HG03196 (cell line): ENCODE data around the gene HECA.
"Not testable (repeated sequence)": the region's sequence is repeated elsewhere in the genome, so short reads cannot be mapped to it uniquely, and the experiment has no call there.

ENCODE experiments used
- ATAC-seq: cut with Tn5 transposase; IDR thresholded peaks from one replicate; pipeline ENCODE4 v1.9.1; 2021; ENCODE audit not compliant: unreplicated experiment

Gene HECA

DNA sequence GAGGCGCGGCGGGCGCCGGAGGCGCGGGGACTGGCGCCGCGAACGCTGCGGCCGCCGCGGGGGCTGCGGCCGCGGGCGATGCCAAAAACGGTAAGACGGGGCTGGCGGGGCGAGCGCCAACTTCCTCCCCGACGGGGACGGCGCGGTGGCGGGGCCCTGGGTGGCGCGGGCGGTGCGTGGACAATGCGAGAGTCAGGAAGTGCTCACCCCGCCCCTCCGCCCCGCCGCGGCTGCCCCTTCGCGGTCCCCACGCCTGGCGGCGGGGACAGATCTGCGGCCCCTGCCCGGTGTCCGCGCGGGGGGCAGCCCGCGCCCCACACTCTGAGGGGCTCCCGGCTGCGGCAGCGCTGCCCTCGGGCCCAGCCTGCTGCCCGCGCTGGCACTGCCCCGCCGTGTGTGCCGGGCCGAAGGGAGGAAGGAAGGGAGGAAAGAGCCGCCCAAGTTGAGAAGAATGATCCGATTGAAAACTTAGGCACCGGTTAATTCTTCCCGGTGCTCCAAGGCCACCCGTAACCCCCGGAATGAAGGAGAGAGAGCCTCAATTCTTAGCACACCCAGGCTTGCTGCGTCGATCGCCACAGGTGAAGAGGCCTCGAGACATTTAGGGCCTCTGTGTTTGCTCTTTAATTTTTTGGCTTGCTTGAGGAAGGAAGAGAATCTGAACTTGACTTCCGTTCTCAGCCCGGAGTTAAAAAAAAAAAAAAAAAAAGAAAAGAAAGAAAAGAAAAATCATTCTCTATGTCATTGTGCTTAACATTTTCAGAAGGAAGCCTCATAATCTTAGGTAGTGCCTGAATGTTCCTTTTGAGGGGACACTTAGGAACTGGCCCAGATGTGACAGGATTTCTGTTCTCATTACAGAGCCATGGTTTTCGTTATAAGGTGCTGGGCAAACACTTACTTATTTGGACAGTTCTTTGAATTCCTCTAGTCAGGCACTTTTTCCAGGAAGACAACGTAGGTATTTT is 982 bp downstream of the HECA start:
- peak; percentile 37 for ATAC-seq

DNA sequence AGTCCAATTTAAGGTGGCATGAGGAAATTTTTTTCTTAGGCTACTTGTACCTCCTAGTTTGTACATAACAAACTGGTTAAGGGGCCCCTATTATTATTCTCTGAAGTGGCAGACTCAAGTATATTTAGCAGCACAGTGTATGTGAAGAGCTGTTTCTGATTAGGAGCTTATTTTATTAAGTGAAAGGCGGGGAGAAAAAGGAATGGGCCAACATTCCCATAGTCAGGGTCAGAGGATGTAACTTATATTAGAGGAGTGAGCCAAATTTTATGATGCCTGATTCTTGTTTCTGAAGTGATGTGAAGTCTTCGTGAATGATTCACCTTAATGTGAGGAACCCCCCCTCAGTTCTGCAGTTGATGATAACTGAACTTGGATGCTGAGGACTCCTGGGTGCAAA is 2.8 kb downstream of the HECA start:
- ATAC-seq = no peak

DNA sequence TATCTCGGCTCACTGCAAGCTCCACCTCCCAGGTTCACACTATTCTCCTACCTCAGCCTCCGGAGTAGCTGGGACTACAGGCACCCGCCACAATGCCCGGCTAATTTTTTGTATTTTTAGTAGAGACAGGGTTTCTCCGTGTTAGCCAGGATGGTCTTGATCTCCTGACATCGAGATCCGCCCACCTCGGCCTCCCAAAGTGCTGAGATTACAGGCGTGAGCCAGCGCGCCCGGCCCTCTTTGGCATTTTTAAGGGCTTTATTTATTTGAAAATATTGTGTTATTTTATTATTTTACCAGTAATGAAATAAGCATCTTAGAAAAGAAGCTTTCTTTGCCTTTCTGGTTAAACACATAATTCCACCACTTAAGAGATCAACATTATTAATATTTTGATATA is 6.0 kb downstream of the HECA start:
- ATAC-seq = not testable (repeated sequence)

DNA sequence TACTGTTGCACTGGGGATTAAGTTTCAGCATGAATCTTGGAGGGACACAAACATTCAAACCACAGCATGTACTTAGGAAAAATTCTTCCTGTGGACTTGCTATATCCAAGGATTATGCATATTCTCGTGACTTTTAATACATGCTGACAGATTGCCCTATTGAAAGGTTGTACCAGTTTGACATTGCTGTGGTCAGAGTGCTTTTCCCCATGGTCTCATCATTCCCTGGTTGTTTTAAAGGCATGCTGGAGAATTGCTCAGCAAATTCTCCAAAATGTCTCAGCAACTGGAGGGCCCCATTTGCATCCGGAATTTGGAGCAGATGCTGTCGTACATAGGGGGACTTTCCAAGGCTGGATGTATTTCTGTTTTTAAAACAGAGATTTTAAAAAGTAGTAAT is 7.4 kb downstream of the HECA start:
- no peak for ATAC-seq

DNA sequence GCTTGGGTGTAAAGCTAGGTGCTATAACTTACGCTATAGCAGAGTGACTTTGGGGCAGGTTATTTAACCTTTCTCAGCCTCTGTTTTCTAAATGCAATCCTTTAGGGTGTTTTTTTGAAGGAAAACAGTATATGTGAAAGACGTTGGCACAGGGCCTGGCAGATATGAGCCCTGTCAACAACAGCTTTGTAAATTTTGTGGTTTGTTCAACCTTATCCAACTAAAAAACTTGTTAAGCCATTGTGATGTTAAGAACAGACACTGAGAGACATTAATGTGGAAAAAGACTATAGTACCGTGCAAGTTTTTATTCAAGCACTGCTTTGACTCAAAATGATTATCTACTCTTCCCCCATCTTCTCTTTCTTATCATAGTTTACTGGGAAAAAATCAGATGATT is 8.2 kb downstream of the HECA start:
- no peak for ATAC-seq

DNA sequence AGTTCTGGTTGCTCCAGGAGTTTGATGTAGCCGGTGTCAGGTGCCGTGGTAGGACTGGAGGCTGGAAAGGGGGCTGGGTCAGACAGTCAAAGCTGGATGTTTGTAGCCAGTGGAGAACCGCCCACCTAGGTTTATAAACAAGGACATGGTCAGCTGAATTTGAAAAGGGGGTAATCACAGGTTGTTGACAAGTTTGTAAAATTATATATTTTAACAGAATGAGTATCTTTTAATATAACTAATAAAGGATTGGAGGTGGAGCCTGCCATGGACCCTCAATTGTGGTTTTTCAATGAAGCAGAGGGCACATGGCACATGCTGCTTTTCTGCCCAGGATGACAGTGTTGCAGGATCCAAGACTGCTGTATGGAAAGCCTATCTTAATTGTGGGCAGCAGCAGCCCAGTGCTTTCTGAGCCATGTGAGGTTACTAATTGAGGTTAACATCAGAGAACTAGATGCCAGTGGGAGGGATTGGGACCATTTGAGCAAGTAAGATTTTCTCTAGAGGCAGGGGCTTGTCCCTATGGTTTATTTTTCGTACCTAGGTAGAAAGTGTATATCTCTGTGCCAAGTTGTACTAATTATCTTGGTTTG is 9.7 kb downstream of the HECA start:
- no peak for ATAC-seq

DNA sequence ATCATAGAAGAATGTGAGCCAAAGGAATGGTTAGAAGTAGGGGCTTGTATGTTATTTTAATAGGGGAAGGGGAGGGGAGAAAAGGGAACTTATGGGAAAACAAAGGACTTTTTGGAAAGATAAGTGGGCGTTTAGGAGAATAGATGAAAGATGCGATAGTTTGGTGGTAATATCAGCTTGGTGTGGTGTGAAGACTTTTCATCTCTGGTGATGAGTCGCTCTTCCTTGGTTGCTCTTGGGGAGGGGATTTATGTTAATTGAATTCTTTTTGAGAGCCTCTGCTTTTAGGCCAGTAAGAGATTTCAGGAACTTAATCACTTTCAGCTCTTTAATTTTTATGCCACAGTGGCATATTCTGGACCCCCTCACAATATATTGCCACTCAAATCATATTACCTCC is 10.8 kb downstream of the HECA start:
- ATAC-seq = no peak

DNA sequence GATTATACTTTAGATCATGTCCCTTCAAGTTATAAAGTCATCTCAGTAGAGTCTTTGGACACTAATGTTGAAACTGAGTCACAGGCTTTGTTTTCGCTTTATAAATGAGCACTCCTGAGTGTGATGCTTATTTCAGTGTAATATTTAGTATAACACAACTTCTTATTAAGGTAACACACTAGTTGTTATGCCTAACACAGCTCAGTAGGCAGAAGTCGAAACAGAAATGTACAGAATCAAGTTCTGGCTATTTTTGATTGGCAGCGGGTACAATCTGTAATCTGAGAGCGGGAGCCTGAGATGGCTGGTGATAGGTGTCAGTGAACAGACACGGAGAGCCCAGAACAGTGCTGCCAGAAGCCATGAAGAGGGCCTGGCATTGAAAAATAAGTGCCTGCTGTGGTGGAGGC is 11.4 kb downstream of the HECA start:
- no peak for ATAC-seq

DNA sequence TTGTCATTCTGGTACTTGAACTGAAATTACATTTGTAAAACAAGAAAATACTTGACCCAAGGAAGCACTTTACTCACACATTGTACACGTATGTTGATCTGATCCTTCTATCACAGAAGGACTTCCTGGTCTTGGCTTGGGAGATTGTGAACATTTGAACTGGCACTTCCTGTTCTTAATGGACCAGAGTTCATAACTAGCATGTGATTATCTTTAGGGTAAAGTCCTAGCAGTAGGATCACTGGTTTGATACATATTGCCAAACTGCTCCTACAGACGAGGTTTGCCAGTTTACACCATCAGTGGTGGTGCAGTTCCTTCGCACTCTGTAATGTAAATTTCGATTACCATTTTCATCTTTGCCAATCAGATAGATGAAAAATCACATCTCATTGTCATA is 12.7 kb downstream of the HECA start:
- ATAC-seq = no peak

DNA sequence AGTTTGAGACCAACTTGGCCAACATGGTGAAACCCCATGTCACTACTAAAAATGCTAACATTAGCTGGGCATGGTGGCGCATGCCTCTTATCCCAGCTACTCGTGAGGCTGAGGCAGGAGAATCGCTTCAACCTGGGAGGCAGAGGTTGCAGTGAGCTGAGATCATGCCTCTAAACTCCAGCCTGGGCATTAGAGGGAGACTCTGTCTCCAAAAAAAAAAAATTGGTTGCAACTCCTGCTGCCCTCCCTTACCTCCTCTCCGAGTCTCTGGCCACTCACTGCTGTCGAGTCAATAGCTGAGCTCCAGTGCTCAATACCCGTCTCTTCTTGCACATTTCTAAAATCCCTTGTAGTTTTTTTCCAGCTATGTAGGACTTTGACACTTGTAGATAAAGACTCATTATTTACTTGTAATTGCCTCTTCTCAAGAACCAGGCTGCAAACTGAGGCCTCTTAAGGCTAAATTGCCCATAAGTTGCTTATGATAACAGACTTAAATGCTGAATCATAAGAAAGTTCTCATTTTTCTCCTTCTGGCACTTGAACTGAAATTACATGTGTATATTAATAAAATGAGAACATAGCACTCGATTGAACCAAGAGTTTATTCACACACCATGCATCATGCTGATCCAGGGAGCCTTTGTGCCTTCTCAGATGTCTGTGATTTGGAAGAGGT is 13.8 kb downstream of the HECA start:
- no peak for ATAC-seq

DNA sequence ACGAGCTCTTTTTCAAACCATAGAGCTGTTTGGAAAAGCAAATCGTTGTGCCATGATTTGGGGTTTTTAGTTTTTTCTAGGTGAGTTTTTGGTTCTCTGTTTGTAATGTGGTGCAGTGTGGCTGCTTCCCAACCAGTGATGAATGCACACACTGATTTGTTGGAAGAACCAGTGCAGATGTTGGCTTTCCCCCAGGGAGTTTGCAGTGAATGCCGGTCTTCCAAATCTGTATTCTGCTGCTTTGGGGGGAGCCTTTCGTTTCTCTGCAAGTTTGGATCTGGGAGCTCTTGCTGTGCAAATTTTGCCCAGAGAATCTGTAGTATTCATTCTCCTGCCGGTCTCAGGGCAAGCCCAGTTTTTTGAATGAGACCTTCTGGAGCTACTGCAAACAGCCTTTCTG is 14.5 kb downstream of the HECA start:
- no peak for ATAC-seq

DNA sequence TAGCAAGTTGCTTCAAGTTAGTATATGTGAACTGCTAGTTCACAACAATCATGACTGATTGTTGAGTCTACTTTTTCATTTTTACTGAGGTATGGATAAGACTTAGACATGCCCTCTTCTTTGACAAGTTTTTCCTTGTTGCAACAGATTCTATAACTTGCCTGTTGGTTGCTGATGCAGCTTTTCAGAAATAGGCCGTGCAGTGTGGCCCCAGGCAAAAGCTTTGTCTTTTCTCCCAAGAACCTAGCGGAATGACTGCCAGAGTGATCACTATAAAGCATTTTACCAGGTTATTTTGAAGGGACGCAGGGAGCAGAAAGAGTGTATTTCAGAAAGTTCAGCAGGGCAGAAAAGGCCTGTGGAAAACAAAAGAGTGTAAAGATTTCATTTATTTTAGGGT is 16.0 kb downstream of the HECA start:
- ATAC-seq = no peak

DNA sequence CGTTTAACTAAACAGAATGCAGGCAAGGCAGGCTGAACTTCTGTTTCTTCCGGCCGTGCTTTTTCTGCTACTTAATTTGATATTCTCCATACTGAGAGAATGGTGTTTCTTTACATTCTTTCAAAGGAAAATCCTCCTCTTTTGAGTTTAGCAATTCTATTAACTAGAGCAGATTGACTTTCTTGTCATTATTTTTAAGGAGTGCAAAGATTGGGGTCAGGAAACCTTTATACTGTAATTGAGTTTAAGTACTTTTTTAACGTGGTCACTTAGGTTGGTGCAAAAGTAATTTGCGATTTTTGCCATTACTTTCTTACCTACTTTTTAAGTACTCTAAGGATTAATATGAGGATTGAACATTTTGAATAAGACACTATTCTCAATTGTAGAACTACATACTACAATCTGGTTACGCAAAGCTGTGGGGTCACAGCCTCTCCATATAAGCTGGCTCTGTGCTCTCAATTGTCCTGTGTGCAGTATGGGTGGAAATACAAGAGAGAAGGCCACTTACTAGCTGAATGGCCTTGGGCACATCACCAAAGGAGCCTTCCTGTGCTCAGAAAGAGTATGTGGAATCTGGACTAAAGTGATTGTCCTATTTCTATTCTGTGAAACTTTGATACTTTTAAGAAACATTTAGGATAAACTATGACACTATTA is 16.7 kb downstream of the HECA start:
- no peak for ATAC-seq

DNA sequence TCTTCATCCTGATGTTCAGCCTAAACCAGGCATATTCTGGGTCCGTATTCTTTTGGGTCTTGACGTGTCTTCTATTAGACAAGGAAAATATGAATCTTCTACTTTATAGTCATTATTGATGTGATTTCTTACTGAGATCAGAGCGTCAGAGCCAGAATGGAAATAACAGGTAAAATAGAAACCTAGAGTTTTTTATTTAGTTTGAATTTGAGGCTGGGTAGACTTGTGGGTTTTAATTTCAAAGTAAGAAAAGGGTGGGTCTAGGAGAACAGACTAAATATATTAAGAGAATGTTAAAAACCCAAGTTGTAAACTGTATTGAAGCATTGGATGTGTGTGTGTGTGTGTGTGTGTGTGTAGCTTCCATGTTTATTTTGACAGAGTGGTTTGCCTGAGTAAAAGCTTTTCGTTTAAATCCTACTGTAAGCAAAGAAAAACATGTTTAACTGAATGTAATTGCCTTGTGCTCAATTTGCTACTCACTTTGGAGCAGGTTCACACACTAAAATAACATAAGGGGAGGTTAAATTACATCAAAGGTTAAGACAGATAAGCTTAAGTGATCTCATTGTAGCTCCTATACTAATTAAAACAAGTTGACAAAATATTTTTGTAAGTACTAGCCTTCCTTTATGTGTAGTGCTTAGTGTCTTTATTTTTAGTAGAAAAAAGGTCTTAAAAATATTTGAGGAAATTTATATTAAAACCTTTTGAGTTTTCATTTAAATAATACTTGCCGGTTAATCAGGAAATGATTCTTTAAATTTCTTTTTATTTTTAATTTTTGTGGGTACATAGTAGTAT is 17.4 kb downstream of the HECA start:
- no peak for ATAC-seq

DNA sequence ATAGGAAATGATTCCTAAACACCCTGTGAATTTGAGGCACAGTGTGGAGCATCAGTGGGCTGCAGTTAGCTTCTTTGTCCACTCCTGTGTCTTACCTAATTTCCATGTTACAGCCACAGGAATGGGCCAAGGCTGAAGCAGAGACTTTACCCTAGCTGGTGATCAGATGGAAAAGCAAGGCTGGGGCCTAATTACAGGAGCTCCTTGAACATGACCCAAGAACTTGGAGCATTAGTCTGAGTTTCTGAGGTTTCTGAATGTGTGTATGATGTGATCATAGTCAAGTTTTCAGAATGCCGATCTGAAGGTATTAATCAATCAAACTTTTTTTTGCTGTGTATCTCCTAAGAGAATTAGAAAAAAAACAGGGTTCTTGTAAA is 18.0 kb downstream of the HECA start:
- no peak for ATAC-seq

DNA sequence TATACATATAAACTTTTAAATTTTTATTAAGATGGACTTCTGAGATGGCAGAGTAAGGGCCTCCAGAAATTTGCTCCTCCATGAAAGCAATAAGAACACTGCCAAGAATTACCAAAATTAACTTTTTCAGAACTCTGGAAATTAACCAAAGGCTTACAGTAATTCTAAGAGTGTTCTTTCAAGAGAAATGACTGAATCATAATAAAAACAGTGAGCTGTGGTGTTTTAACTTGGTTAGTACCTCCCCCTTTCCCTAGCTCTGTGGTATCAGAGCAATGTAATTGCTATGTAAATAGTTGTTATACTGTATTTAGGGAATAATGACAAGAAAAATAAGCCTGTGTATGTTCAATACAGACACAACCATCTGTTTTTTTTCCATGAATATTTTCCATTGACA is 19.0 kb downstream of the HECA start:
- ATAC-seq = no peak

DNA sequence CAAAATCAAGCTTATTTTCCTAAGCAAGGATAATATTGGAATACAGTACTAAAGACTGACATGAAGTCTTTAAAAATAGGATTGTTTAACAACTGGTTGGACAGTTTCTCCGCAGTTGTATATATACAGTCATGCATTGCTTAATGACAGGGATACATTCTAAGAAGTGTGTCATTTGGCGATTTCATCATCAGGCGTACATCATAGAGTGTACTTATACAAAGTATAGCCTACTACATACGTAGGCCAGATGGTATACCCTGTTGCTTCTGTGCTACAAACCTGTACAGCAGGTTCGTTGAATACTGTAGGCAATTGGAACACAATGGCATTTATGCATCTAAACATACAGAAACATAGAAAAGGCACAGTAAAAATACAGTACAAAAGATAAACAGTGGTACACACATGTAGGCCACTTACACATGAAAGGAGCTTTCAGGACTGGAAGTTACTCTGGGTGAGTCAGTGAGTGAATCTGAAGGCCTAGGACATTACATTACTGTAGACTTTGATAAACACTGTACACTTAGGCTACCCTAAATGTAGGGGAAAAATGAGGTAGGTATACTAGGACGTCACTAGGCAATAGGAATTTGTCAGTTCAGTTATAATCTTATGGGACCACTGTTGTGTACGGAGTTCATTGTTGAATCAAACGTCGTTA is 20.1 kb downstream of the HECA start:
- no peak for ATAC-seq

DNA sequence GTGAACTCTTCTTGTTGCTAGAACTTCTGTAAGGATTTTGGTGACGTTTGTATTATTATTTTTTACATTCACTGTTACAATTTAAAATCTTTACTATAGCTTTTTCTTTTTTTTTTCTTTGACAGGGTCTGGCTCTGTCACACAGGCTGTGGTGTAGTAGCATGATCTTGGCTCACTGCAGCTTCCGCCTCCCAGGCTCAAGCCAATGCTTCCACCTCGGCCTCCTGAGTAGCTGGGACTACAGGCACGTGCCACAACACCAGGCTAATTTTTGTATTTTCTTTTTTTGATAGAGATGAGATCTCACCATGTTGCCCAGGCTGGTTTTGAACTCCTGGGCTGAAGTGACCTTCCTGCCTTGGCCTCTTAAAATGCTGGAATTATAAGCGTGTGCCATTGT is 21.2 kb downstream of the HECA start:
- ATAC-seq = no peak

DNA sequence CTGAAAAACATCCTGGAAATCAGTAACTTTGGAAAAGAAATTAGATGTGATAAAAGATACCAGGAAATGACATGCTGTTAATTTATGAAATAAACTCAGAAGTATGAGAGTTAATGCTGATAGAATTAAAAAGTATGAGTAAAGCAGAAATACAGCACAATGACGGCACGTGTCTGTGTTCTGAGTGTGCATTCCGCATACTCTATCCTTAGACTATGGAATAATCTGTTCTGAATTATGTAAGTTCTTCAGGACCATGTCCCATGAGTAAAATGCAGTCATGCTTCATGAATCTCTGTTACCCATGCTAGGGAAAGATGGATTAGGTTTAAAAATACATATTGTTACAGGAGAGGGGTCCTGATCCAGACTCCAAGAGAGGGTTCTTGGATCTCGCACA is 21.7 kb downstream of the HECA start:
- ATAC-seq = no peak

DNA sequence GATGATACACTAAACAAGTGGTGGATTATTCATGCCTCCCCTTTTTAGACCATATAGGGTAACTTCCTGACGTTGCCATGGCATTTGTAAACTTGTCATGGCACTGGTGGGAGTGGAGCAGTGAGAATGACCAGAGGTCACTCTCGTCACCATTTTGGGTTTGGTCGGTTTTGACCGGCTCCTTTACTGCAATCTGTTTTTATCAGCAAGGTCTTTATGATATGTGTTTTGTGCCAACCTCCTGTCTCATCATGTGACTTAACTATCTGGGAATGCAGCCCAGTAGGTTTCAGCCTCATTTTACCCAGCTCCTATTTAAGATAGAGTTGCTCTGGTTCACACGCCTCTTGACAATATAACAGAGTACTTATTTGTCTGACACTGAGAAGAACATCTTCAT is 22.2 kb downstream of the HECA start:
- ATAC-seq = not testable (repeated sequence)
